Measurements from ENCODE around the gene UBE3C.
"Not testable (repeated sequence)": the region's sequence is repeated elsewhere in the genome, so short reads cannot be mapped to it uniquely, and the experiment has no call there.

The UBE3C gene

GRCh38 chr7:157271315-157271990, 132.7 kb downstream of the UBE3C start:
- DNase-seq, result no peak
- Mint-ChIP-seq H3K27ac (no peak overlapping the region), H3K36me3 (peaks cover 24% of the 10 kb centered on the region), H3K27me3 (peaks cover 2% of the 10 kb centered on the region), H3K9me3 (no peaks in the 10 kb centered on the region), H3K4me1 (peaks cover 5% of the 10 kb centered on the region), H3K4me3 (no peak overlapping the region)
- CTCF ChIA-PET, result interaction anchor here (0.5 to 3.0 kb wide), 5 partner anchors 19 to 116 kb away, joined by 3 to 12 read pairs (median 3); no protein-coding TSS in a partner anchor

GRCh38 chr7:157271991-157272324, 133.2 kb downstream of the UBE3C start:
- peaks cover 10% of the 10 kb centered on the region for H3K4me1 Mint-ChIP-seq
- no peaks in the 10 kb centered on the region for H3K9me3 Mint-ChIP-seq
- CTCF ChIA-PET, result interaction anchor here (0.7 to 3.0 kb wide), 4 partner anchors 20 to 116 kb away, joined by 3 to 12 read pairs (median 4); no protein-coding TSS in a partner anchor
- no peak for DNase-seq
- H3K36me3 Mint-ChIP-seq, result peaks cover 24% of the 10 kb centered on the region
- no peak overlapping the region for H3K4me3 Mint-ChIP-seq
- H3K27me3 Mint-ChIP-seq, result peaks cover 6% of the 10 kb centered on the region
- H3K27ac Mint-ChIP-seq, result no peak overlapping the region

GRCh38 chr7:157272351-157273207, 133.9 kb downstream of the UBE3C start:
- DNase-seq, result no peak
- Mint-ChIP-seq H3K4me3 (no peak overlapping the region), H3K36me3 (peaks cover 21% of the 10 kb centered on the region), H3K9me3 (no peaks in the 10 kb centered on the region), H3K4me1 (peaks cover 13% of the 10 kb centered on the region), H3K27ac (no peak overlapping the region), H3K27me3 (peaks cover 11% of the 10 kb centered on the region)
- CTCF ChIA-PET, result interaction anchor here (0.7 to 3.0 kb wide), 5 partner anchors 21 to 115 kb away, joined by 3 to 12 read pairs (median 5); no protein-coding TSS in a partner anchor

GRCh38 chr7:157273208-157274093, 134.7 kb downstream of the UBE3C start:
- peak; percentile 63 for DNase-seq
- no peak overlapping the region for H3K4me3 Mint-ChIP-seq
- H3K27me3 Mint-ChIP-seq, result peaks cover 20% of the 10 kb centered on the region
- CTCF ChIA-PET, result interaction anchor here (0.6 to 3.0 kb wide), 15 partner anchors 8 to 303 kb away, joined by 3 to 15 read pairs (median 4); no protein-coding TSS in a partner anchor
- H3K36me3 Mint-ChIP-seq, result peaks cover 17% of the 10 kb centered on the region
- peaks cover 19% of the 10 kb centered on the region for H3K4me1 Mint-ChIP-seq
- H3K9me3 Mint-ChIP-seq, result no peaks in the 10 kb centered on the region
- no peak overlapping the region for H3K27ac Mint-ChIP-seq

- CTCF ChIA-PET, result interaction anchor here (0.6 to 3.0 kb wide), 15 partner anchors 9 to 303 kb away, joined by 3 to 15 read pairs (median 4); no protein-coding TSS in a partner anchor
- not testable (repeated sequence) for H3K9me3 Mint-ChIP-seq, H3K4me3 Mint-ChIP-seq, DNase-seq, H3K27ac Mint-ChIP-seq
- peaks cover 27% of the 10 kb centered on the region for H3K27me3 Mint-ChIP-seq
- H3K36me3 Mint-ChIP-seq, result peaks cover 13% of the 10 kb centered on the region
- H3K4me1 Mint-ChIP-seq, result peaks cover 19% of the 10 kb centered on the region
These were observed 135.4 kb downstream of the UBE3C start for GRCh38 chr7:157274094-157274634.

GRCh38 chr7:157274991-157275427, 136.3 kb downstream of the UBE3C start:
- Mint-ChIP-seq H3K9me3 (no peaks in the 10 kb centered on the region), H3K36me3 (peaks cover 5% of the 10 kb centered on the region), H3K27ac (no peak overlapping the region), H3K4me1 (peaks cover 19% of the 10 kb centered on the region), H3K27me3 (peaks cover 33% of the 10 kb centered on the region), H3K4me3 (no peak overlapping the region)
- CTCF ChIA-PET, result interaction anchor here (0.5 to 1.8 kb wide), 4 partner anchors 10 to 305 kb away, joined by 3 to 5 read pairs (median 4); no protein-coding TSS in a partner anchor
- no peak for DNase-seq

GRCh38 chr7:157276091-157276561, 137.4 kb downstream of the UBE3C start:
- no peak overlapping the region for H3K4me3 Mint-ChIP-seq
- no peaks in the 10 kb centered on the region for H3K9me3 Mint-ChIP-seq
- DNase-seq, result no peak
- peaks cover 44% of the 10 kb centered on the region for H3K27me3 Mint-ChIP-seq
- peaks cover 3% of the 10 kb centered on the region for H3K36me3 Mint-ChIP-seq
- H3K27ac Mint-ChIP-seq, result no peak overlapping the region
- CTCF ChIA-PET, result no interaction called here
- H3K4me1 Mint-ChIP-seq, result peaks cover 19% of the 10 kb centered on the region

- H3K27ac Mint-ChIP-seq, result no peak overlapping the region
- no peak for DNase-seq
- CTCF ChIA-PET, result no interaction called here
- no peak overlapping the region for H3K4me3 Mint-ChIP-seq
- H3K36me3 Mint-ChIP-seq, result peaks cover under 1% of the 10 kb centered on the region
- H3K4me1 Mint-ChIP-seq, result peaks cover 19% of the 10 kb centered on the region
- no peaks in the 10 kb centered on the region for H3K9me3 Mint-ChIP-seq
- peaks cover 52% of the 10 kb centered on the region for H3K27me3 Mint-ChIP-seq
These were observed 138.2 kb downstream of the UBE3C start for GRCh38 chr7:157276731-157277562.

- H3K27ac Mint-ChIP-seq, H3K9me3 Mint-ChIP-seq, DNase-seq, CTCF ChIA-PET, H3K36me3 Mint-ChIP-seq, H3K4me3 Mint-ChIP-seq: not testable (repeated sequence)
- H3K27me3 Mint-ChIP-seq, result peaks cover 58% of the 10 kb centered on the region
- peaks cover 19% of the 10 kb centered on the region for H3K4me1 Mint-ChIP-seq
These were observed 138.8 kb downstream of the UBE3C start for GRCh38 chr7:157277568-157277967.

GRCh38 chr7:157278167-157278790, 139.6 kb downstream of the UBE3C start:
- Mint-ChIP-seq H3K36me3 (no peaks in the 10 kb centered on the region), H3K4me3 (no peak overlapping the region), H3K27me3 (peaks cover 58% of the 10 kb centered on the region), H3K4me1 (peaks cover 19% of the 10 kb centered on the region), H3K9me3 (no peaks in the 10 kb centered on the region), H3K27ac (no peak overlapping the region)
- CTCF ChIA-PET, result no interaction called here
- DNase-seq, result no peak

- CTCF ChIA-PET, result no interaction called here
- no peak overlapping the region for H3K27ac Mint-ChIP-seq
- peaks cover 63% of the 10 kb centered on the region for H3K27me3 Mint-ChIP-seq
- no peaks in the 10 kb centered on the region for H3K36me3 Mint-ChIP-seq
- no peak overlapping the region for H3K4me3 Mint-ChIP-seq
- no peaks in the 10 kb centered on the region for H3K9me3 Mint-ChIP-seq
- peaks cover 19% of the 10 kb centered on the region for H3K4me1 Mint-ChIP-seq
- DNase-seq, result peak; percentile 19
These were observed 140.3 kb downstream of the UBE3C start for GRCh38 chr7:157278791-157279724.

Data from activated naive CD4-positive, alpha-beta T cell treated with anti-CD3 and anti-CD28 coated beads, Interleukin-2, amount 10 ng/mL, durations not matched to agents 7 days and 5 days (primary cell).